Gastroesophageal sphincter (tissue), 3 donors: ENCODE data around the gene CTR9.
"Not testable (repeated sequence)": the region's sequence is repeated elsewhere in the genome, so short reads cannot be mapped to it uniquely, and the experiment has no call there.

Experiments
- CTCF ChIP-seq, 4 experiments: fragments of 200-600 bp in 2 of 4; fragments of 450-650 bp in 2 of 4; sonication (generic) in 1 of 4; IDR thresholded peaks; one replicate each; pipeline ENCODE4 v1.5.1; 2017 to 2019; ENCODE audit warnings: antibody characterized with exemption in 4 of 4, mild to moderate bottlenecking in 2 of 4, moderate library complexity in 2 of 4
- EP300 ChIP-seq: sonication (generic); formaldehyde crosslinking; IDR thresholded peaks from one replicate; pipeline ENCODE4 v1.6.1; 2017; ENCODE audit warnings: antibody characterized with exemption, mild to moderate bottlenecking
- POLR2A ChIP-seq, 2 donors: fragments of 450-650 bp; IDR thresholded peaks; one replicate each; pipeline ENCODE4 v1.6.1; 2017; ENCODE audit warnings: antibody characterized with exemption in 2 of 2, mild to moderate bottlenecking in 2 of 2, moderate library complexity in 1 of 2
- POLR2AphosphoS5 ChIP-seq: sonication (generic); formaldehyde crosslinking; IDR thresholded peaks from one replicate; pipeline ENCODE4 v1.6.1; 2017; ENCODE audit warnings: antibody characterized with exemption

GRCh38 chr11:10822491-10822890 lies 71.4 kb downstream of the CTR9 start:
- not testable (repeated sequence) for TF ChIP-seq CTCF (IDR thresholded peaks at IDR 0.05); EP300; POLR2A (IDR thresholded peaks at IDR 0.05); POLR2AphosphoS5
